IMR-90 (cell line): ENCODE measurements around the gene PLPPR3. TPM values are rescaled to one million over a fixed set of nuclear protein-coding genes. Genes with fewer than 3 reads are reported as not detected.
A peak's percentile ranks its signal among the peaks of the same experiment; 100 is the strongest.

Source experiments
- ATAC-seq: fragments of 200-7000 bp; cut with Tn5 transposase; 2 replicates; pipeline ENCODE4 v1.9.1; 2020; ENCODE audit warnings: low read depth, mild to moderate bottlenecking, moderate library complexity
- BruUV-seq: library from RNA; stranded (reverse); fragments of 400-500 nt; replicated peaks from 2 replicates; lab custom pipeline; 2021; lab: Mats Ljungman, UMichigan
- CTCF ChIA-PET: fragments of 300-600 bp; formaldehyde crosslinking; extraction: SDS; loops from one replicate; lab custom pipeline; 2021; ENCODE audit warnings: antibody characterized with exemption; lab: Yijun Ruan, JAX
- POLR2A ChIA-PET: fragments of 300-600 bp; sonication (Branson Sonifier 250); formaldehyde crosslinking; loops from one replicate; lab custom pipeline; 2022; ENCODE audit warnings: antibody characterized with exemption; ENCODE audit not compliant: unreplicated experiment; lab: Charles Lee
- DNase-seq: peaks from one replicate; pipeline ENCODE4 v3.0.0; 2013
- H2AFZ ChIP-seq: replicated peaks from 2 replicates; pipeline ENCODE3; 2013; ENCODE audit warnings: low read length, mild to moderate bottlenecking; ENCODE audit not compliant: poor library complexity
- H2AK5ac ChIP-seq: 2 replicates; pipeline ENCODE4 v1.6.1; 2013; ENCODE audit warnings: low read depth, low read length, inconsistent platforms
- H2AK9ac ChIP-seq: replicated peaks from 2 replicates; pipeline ENCODE3; 2013; ENCODE audit warnings: mild to moderate bottlenecking, low read depth, low read length, moderate library complexity; ENCODE audit not compliant: poor library complexity
- H2BK120ac ChIP-seq: 2 replicates; pipeline ENCODE4 v1.6.1; 2013; ENCODE audit warnings: low read depth, low read length, inconsistent platforms
- H2BK15ac ChIP-seq: 3 replicates; pipeline ENCODE4 v1.6.1; 2013; ENCODE audit warnings: low read depth, low read length, inconsistent platforms
- H2BK20ac ChIP-seq: 2 replicates; pipeline ENCODE4 v1.6.1; 2013; ENCODE audit warnings: low read depth, mild to moderate bottlenecking, inconsistent platforms, low read length, moderate library complexity
- H2BK5ac ChIP-seq: 2 replicates; pipeline ENCODE4 v1.6.1; 2013; ENCODE audit warnings: mild to moderate bottlenecking, low read depth, low read length, inconsistent platforms; ENCODE audit not compliant: poor library complexity, severe bottlenecking
- H3K14ac ChIP-seq: replicated peaks from 2 replicates; pipeline ENCODE4 v1.6.1; 2013; ENCODE audit warnings: low read depth, low read length, inconsistent platforms
- H3K18ac ChIP-seq: 2 replicates; pipeline ENCODE4 v1.6.1; 2013; ENCODE audit warnings: low read depth, low read length, control low read depth
- H3K23ac ChIP-seq: 2 replicates; pipeline ENCODE4 v1.6.1; 2013; ENCODE audit warnings: low read depth, low read length, inconsistent platforms
- H3K27ac ChIP-seq: 2 replicates; pipeline ENCODE4 v1.5.1; 2013; ENCODE audit warnings: mild to moderate bottlenecking, control low read depth, low read length; ENCODE audit not compliant: insufficient read depth
- H3K27me3 ChIP-seq: 2 replicates; pipeline ENCODE4 v1.6.1; 2013; ENCODE audit warnings: low read length; ENCODE audit not compliant: control insufficient read depth, insufficient read depth
- H3K36me3 ChIP-seq: 2 replicates; pipeline ENCODE4 v1.6.1; 2013; ENCODE audit warnings: low read length, mixed read lengths; ENCODE audit not compliant: control insufficient read depth, insufficient read depth
- H3K4ac ChIP-seq: 2 replicates; pipeline ENCODE4 v1.6.1; 2013; ENCODE audit warnings: low read depth, low read length, inconsistent platforms
- H3K4me1 ChIP-seq: 2 replicates; pipeline ENCODE4 v1.6.1; 2013; ENCODE audit warnings: low read length, mixed read lengths; ENCODE audit not compliant: control insufficient read depth, insufficient read depth
- H3K4me2 ChIP-seq: 2 replicates; pipeline ENCODE4 v1.6.1; 2013; ENCODE audit warnings: low read depth, mild to moderate bottlenecking, control low read depth, low read length, moderate library complexity
- H3K4me3 ChIP-seq: 2 replicates; pipeline ENCODE4 v1.5.1; 2013; ENCODE audit warnings: low read depth, mild to moderate bottlenecking, control low read depth, low read length, moderate library complexity; ENCODE audit not compliant: insufficient read depth
- H3K56ac ChIP-seq: 2 replicates; pipeline ENCODE4 v1.6.1; 2013; ENCODE audit warnings: low read length, inconsistent platforms; ENCODE audit not compliant: insufficient read depth; ENCODE audit errors: extremely low read depth
- H3K79me1 ChIP-seq, 2 experiments: 2 replicates each; pipeline ENCODE4 v1.6.1; 2013; ENCODE audit warnings: low read length in 2 of 2, inconsistent platforms in 1 of 2, low read depth in 1 of 2
- H3K9ac ChIP-seq: 2 replicates; pipeline ENCODE4 v1.6.1; 2013; ENCODE audit warnings: low read depth, low read length, control low read depth
- H3K9me1 ChIP-seq: 2 replicates; pipeline ENCODE4 v1.6.1; 2013; ENCODE audit warnings: low read length, inconsistent platforms; ENCODE audit not compliant: insufficient read depth
- H3K9me3 ChIP-seq: 2 replicates; pipeline ENCODE4 v1.6.1; 2013; ENCODE audit warnings: low read length; ENCODE audit not compliant: control insufficient read depth, insufficient read depth
- H4K20me1 ChIP-seq: 2 replicates; pipeline ENCODE4 v1.6.1; 2013; ENCODE audit warnings: low read length, inconsistent platforms; ENCODE audit not compliant: insufficient read depth
- H4K5ac ChIP-seq: 2 replicates; pipeline ENCODE4 v1.6.1; 2013; ENCODE audit warnings: mild to moderate bottlenecking, low read depth, low read length, control low read depth
- H4K8ac ChIP-seq, 2 experiments: 2 replicates each; pipeline ENCODE4 v1.6.1; 2013; ENCODE audit warnings: low read depth in 2 of 2, low read length in 2 of 2, control low read depth in 1 of 2, inconsistent platforms in 1 of 2
- H4K91ac ChIP-seq: 2 replicates; pipeline ENCODE4 v1.6.1; 2013; ENCODE audit warnings: low read depth, low read length, inconsistent platforms; ENCODE audit not compliant: insufficient read depth
- BHLHE40 ChIP-seq: fragments of 150-350 bp; IDR thresholded peaks from 2 replicates; pipeline ENCODE4 v1.6.1; 2016; ENCODE audit warnings: mild to moderate bottlenecking, low read depth, low read length
- MAZ ChIP-seq: IDR thresholded peaks from 2 replicates; pipeline ENCODE4 v1.6.1; 2012; ENCODE audit warnings: low read depth, mild to moderate bottlenecking, low read length, improper control_type of control experiment, moderate library complexity, borderline replicate concordance
- RFX5 ChIP-seq: IDR thresholded peaks from 2 replicates; pipeline ENCODE4 v1.8.0; 2012; ENCODE audit warnings: low read depth, mild to moderate bottlenecking, low read length, moderate library complexity
- SMC3 ChIP-seq: fragments of 150-350 bp; IDR thresholded peaks from 2 replicates; pipeline ENCODE4 v1.6.1; 2016; ENCODE audit warnings: low read depth, mild to moderate bottlenecking, antibody characterized with exemption, low read length, moderate library complexity
- WGBS, 2 experiments: methylation state at CpG; one replicate each; pipeline versions ENCODE4 v1.1.5 to v1.1.7; 2013; ENCODE audit warnings: missing lambda C conversion rate in 2 of 2; ENCODE audit not compliant: insufficient read length in 1 of 2; ENCODE audit errors: extremely low coverage in 2 of 2; 5-methylcytosine and 5-hydroxymethylcytosine counted together
- dilution Hi-C: fragments of 300-500 bp; cut with HindIII; formaldehyde crosslinking; loops from one replicate; pipeline ENCODE4 v1.14.3; 2018; ENCODE audit warnings: low sequenced_read_pairs; ENCODE audit not compliant: unreplicated experiment
- in situ Hi-C: fragments of 300-500 bp; cut with MboI; formaldehyde crosslinking; loops from 3 replicates; pipeline ENCODE4 v1.14.3; 2019; ENCODE audit warnings: low sequenced_read_pairs, inconsistent platforms, mixed read lengths
- intact Hi-C: fragments of 100-400 bp; cut with micrococcal nuclease; formaldehyde crosslinking; loops from 2 replicates; pipeline ENCODE4 v1.10.0; 2022
- polyA plus RNA-seq, 3 experiments: library from polyadenylated mRNA; depleted of rRNA; stranded (reverse); fragments of >200 nt; gene quantifications; 2 replicates each; pipeline ENCODE4 v1.2.3, GENCODE V29; 2012; ENCODE audit warnings: low replicate concordance in 1 of 3
- total RNA-seq: library from RNA; depleted of rRNA; stranded (reverse); fragments of >200 nt; gene quantifications from 2 replicates; pipeline ENCODE4 v1.2.3, GENCODE V29; 2012
- TF ChIP-seq, protein P1 (sequence below): fragments of 150-350 bp; IDR thresholded peaks from 2 replicates; pipeline ENCODE4 v1.6.1; 2016; ENCODE audit warnings: low read depth, mild to moderate bottlenecking, low read length, moderate library complexity, borderline replicate concordance

The PLPPR3 gene
- total and polyA plus RNA-seq, 2 of the 4 experiments (the other 2 are of a cell fraction) = 0.36 to 1.2 TPM

DNA sequence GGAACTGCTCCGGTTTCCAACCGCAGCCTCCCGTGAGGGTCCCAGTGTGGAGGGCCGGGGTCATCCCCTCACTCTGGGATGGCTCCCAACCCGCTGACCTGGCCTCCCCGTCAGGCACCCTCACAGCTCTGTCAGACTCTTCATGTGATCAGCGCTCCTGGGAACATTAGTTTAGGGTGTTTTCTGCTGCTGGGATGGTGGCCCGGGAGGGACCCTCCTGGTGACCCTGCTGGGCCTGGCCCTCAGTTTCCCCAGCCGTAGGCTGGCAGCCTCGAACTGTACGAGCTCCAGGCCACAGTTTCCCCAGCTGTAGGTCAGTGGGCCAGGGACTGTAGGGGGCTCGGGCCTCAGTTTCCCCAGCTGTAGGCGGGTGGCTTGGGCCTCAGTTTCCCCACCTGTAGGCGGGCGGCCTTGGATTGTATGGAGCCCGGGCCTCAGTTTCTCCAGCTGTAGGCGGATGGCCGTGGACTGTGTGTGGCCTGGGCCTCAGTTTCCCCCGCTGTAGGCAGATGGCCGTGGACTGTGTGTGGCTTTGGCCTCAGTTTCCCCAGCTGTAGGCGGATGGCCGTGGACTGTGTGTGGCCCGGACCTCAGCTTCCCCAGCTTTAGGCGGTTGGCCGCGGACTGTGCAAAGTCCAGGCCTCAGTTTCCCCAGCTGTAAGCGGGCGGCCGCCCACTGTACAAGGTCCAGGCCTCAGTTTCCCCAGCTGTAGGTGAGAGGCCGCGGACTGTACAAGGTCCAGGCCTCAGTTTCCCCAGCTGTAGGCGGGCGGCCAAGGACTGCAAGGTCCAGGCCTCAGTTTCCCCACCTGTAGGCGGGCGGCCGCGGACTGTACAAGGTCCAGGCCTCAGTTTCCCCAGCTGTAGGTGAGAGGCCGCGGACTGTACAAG, 25.8 kb downstream of the PLPPR3 start (continued):
- TF ChIP-seq, protein P1, sequence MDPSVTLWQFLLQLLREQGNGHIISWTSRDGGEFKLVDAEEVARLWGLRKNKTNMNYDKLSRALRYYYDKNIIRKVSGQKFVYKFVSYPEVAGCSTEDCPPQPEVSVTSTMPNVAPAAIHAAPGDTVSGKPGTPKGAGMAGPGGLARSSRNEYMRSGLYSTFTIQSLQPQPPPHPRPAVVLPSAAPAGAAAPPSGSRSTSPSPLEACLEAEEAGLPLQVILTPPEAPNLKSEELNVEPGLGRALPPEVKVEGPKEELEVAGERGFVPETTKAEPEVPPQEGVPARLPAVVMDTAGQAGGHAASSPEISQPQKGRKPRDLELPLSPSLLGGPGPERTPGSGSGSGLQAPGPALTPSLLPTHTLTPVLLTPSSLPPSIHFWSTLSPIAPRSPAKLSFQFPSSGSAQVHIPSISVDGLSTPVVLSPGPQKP = no peak
- no peak for TF ChIP-seq SMC3

DNA sequence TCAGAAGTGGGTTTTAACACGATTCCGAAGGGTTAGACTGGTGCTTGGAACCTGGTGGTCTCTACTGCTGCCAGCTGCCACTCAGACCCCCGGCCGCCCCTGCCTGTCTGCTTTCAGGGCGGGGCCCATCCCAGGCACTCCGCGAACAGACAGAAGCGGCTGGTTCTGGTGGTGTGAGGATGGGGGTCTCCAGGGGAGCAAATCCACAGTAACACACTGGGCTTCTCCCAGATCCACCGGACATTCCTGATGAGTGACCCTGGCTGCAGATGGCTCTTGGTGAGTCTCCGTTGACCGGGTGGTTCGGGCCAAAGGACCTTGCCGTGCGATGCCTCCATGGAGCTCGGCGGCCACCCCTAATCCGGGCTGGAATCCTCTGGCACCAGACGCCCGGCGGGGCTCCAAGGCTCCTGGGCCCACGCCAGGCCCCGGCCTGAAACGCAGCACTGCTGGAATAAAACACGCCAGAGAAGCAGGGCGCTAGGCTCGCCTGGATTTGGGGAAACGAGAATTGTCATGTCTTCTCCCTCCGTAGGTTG, 26.6 kb downstream of the PLPPR3 start:
- H3K9ac ChIP-seq = no peak overlapping the region
- H3K36me3 ChIP-seq = peaks cover 11% of the 10 kb centered on the region
- H3K4me2 ChIP-seq = no peak overlapping the region
- no peak overlapping the region for H2BK120ac ChIP-seq
- H3K79me1 ChIP-seq = peaks cover 0 to 3% of the 10 kb centered on the region in 2 experiments; a peak in 1 of 4 replicates
- H3K4me1 ChIP-seq = peaks cover 7% of the 10 kb centered on the region
- WGBS, 2 experiments = 83% methylated on average over 13 of the region's 28 CpGs; no CpG with 5 or more reads in 1 of the 2 experiments
- ATAC-seq = no peak
- H3K14ac ChIP-seq = no peak overlapping the region
- peaks cover 23% of the 10 kb centered on the region for H4K20me1 ChIP-seq
- no peak overlapping the region for H2BK5ac ChIP-seq
- no TSS peak for BruUV-seq
- dilution Hi-C loops = no loop called here
- DNase-seq = no peak
- H2AFZ ChIP-seq = no peak overlapping the region
- H2AK9ac ChIP-seq = peak overlapping the region; percentile 19
- no peak overlapping the region for H3K56ac ChIP-seq
- TF ChIP-seq BHLHE40 (no peak), RFX5 (no peak), MAZ (no peak), SMC3 (no peak)
- no peak overlapping the region for H3K4ac ChIP-seq
- ChIA-PET POLR2A (no interaction called here), CTCF (no interaction called here)
- no peak overlapping the region for H3K4me3 ChIP-seq
- H2AK5ac ChIP-seq = 0 out of 2 replicates have a peak overlapping the region, but pooled peaks have one; percentile 1
- no peak overlapping the region for H4K91ac ChIP-seq
- no peak overlapping the region for H2BK15ac ChIP-seq
- H4K8ac ChIP-seq = no peak overlapping the region
- H2BK20ac ChIP-seq = no peak overlapping the region
- intact Hi-C loops = no loop called here
- H4K5ac ChIP-seq = no peak overlapping the region
- in situ Hi-C loops = no loop called here
- no peak overlapping the region for H3K23ac ChIP-seq
- H3K9me1 ChIP-seq = peaks cover 1% of the 10 kb centered on the region; the same call in 1 of the 2 replicates
- H3K18ac ChIP-seq = no peak overlapping the region
- H3K9me3 ChIP-seq = no peaks in the 10 kb centered on the region
- no peak overlapping the region for H3K27ac ChIP-seq
- no peaks in the 10 kb centered on the region for H3K27me3 ChIP-seq
